ENCODE results near the gene FAM171A2.

- TF ChIP-seq CTCF (IDR thresholded peaks at IDR 0.05) (no peak), POLR2A (IDR thresholded peaks at IDR 0.05) (no peak)
These were observed 11.8 kb upstream of the FAM171A2 start for GRCh38 chr17:44375196-44376017.
